IMR-90 (cell line): ENCODE results near the gene PSKH1. TPM values are rescaled to one million over a fixed set of nuclear protein-coding genes. Genes with fewer than 3 reads are reported as not detected.
A peak's percentile ranks its signal among the peaks of the same experiment; 100 is the strongest.

Experiments
- ATAC-seq: fragments of 200-7000 bp; cut with Tn5 transposase; 2 replicates; pipeline ENCODE4 v1.9.1; 2020; ENCODE audit warnings: low read depth, mild to moderate bottlenecking, moderate library complexity
- BruUV-seq: library from RNA; stranded (reverse); fragments of 400-500 nt; replicated peaks from 2 replicates; lab custom pipeline; 2021; lab: Mats Ljungman, UMichigan
- CTCF ChIA-PET: fragments of 300-600 bp; formaldehyde crosslinking; extraction: SDS; loops from one replicate; lab custom pipeline; 2021; ENCODE audit warnings: antibody characterized with exemption; lab: Yijun Ruan, JAX
- POLR2A ChIA-PET: fragments of 300-600 bp; sonication (Branson Sonifier 250); formaldehyde crosslinking; loops from one replicate; lab custom pipeline; 2022; ENCODE audit warnings: antibody characterized with exemption; ENCODE audit not compliant: unreplicated experiment; lab: Charles Lee
- DNase-seq: peaks from one replicate; pipeline ENCODE4 v3.0.0; 2013
- H2AFZ ChIP-seq: replicated peaks from 2 replicates; pipeline ENCODE3; 2013; ENCODE audit warnings: low read length, mild to moderate bottlenecking; ENCODE audit not compliant: poor library complexity
- H2AK5ac ChIP-seq: 2 replicates; pipeline ENCODE4 v1.6.1; 2013; ENCODE audit warnings: low read depth, low read length, inconsistent platforms
- H2AK9ac ChIP-seq: replicated peaks from 2 replicates; pipeline ENCODE3; 2013; ENCODE audit warnings: mild to moderate bottlenecking, low read depth, low read length, moderate library complexity; ENCODE audit not compliant: poor library complexity
- H2BK120ac ChIP-seq: 2 replicates; pipeline ENCODE4 v1.6.1; 2013; ENCODE audit warnings: low read depth, low read length, inconsistent platforms
- H2BK15ac ChIP-seq: 3 replicates; pipeline ENCODE4 v1.6.1; 2013; ENCODE audit warnings: low read depth, low read length, inconsistent platforms
- H2BK20ac ChIP-seq: 2 replicates; pipeline ENCODE4 v1.6.1; 2013; ENCODE audit warnings: low read depth, mild to moderate bottlenecking, inconsistent platforms, low read length, moderate library complexity
- H2BK5ac ChIP-seq: 2 replicates; pipeline ENCODE4 v1.6.1; 2013; ENCODE audit warnings: mild to moderate bottlenecking, low read depth, low read length, inconsistent platforms; ENCODE audit not compliant: poor library complexity, severe bottlenecking
- H3K14ac ChIP-seq: replicated peaks from 2 replicates; pipeline ENCODE4 v1.6.1; 2013; ENCODE audit warnings: low read depth, low read length, inconsistent platforms
- H3K18ac ChIP-seq: 2 replicates; pipeline ENCODE4 v1.6.1; 2013; ENCODE audit warnings: low read depth, low read length, control low read depth
- H3K23ac ChIP-seq: 2 replicates; pipeline ENCODE4 v1.6.1; 2013; ENCODE audit warnings: low read depth, low read length, inconsistent platforms
- H3K27ac ChIP-seq: 2 replicates; pipeline ENCODE4 v1.5.1; 2013; ENCODE audit warnings: mild to moderate bottlenecking, control low read depth, low read length; ENCODE audit not compliant: insufficient read depth
- H3K27me3 ChIP-seq: 2 replicates; pipeline ENCODE4 v1.6.1; 2013; ENCODE audit warnings: low read length; ENCODE audit not compliant: control insufficient read depth, insufficient read depth
- H3K36me3 ChIP-seq: 2 replicates; pipeline ENCODE4 v1.6.1; 2013; ENCODE audit warnings: low read length, mixed read lengths; ENCODE audit not compliant: control insufficient read depth, insufficient read depth
- H3K4ac ChIP-seq: 2 replicates; pipeline ENCODE4 v1.6.1; 2013; ENCODE audit warnings: low read depth, low read length, inconsistent platforms
- H3K4me1 ChIP-seq: 2 replicates; pipeline ENCODE4 v1.6.1; 2013; ENCODE audit warnings: low read length, mixed read lengths; ENCODE audit not compliant: control insufficient read depth, insufficient read depth
- H3K4me2 ChIP-seq: 2 replicates; pipeline ENCODE4 v1.6.1; 2013; ENCODE audit warnings: low read depth, mild to moderate bottlenecking, control low read depth, low read length, moderate library complexity
- H3K4me3 ChIP-seq: 2 replicates; pipeline ENCODE4 v1.5.1; 2013; ENCODE audit warnings: low read depth, mild to moderate bottlenecking, control low read depth, low read length, moderate library complexity; ENCODE audit not compliant: insufficient read depth
- H3K56ac ChIP-seq: 2 replicates; pipeline ENCODE4 v1.6.1; 2013; ENCODE audit warnings: low read length, inconsistent platforms; ENCODE audit not compliant: insufficient read depth; ENCODE audit errors: extremely low read depth
- H3K79me1 ChIP-seq, 2 experiments: 2 replicates each; pipeline ENCODE4 v1.6.1; 2013; ENCODE audit warnings: low read length in 2 of 2, inconsistent platforms in 1 of 2, low read depth in 1 of 2
- H3K9ac ChIP-seq: 2 replicates; pipeline ENCODE4 v1.6.1; 2013; ENCODE audit warnings: low read depth, low read length, control low read depth
- H3K9me1 ChIP-seq: 2 replicates; pipeline ENCODE4 v1.6.1; 2013; ENCODE audit warnings: low read length, inconsistent platforms; ENCODE audit not compliant: insufficient read depth
- H3K9me3 ChIP-seq: 2 replicates; pipeline ENCODE4 v1.6.1; 2013; ENCODE audit warnings: low read length; ENCODE audit not compliant: control insufficient read depth, insufficient read depth
- H4K20me1 ChIP-seq: 2 replicates; pipeline ENCODE4 v1.6.1; 2013; ENCODE audit warnings: low read length, inconsistent platforms; ENCODE audit not compliant: insufficient read depth
- H4K5ac ChIP-seq: 2 replicates; pipeline ENCODE4 v1.6.1; 2013; ENCODE audit warnings: mild to moderate bottlenecking, low read depth, low read length, control low read depth
- H4K8ac ChIP-seq, 2 experiments: 2 replicates each; pipeline ENCODE4 v1.6.1; 2013; ENCODE audit warnings: low read depth in 2 of 2, low read length in 2 of 2, control low read depth in 1 of 2, inconsistent platforms in 1 of 2
- H4K91ac ChIP-seq: 2 replicates; pipeline ENCODE4 v1.6.1; 2013; ENCODE audit warnings: low read depth, low read length, inconsistent platforms; ENCODE audit not compliant: insufficient read depth
- CEBPB ChIP-seq: IDR thresholded peaks from 2 replicates; pipeline ENCODE4 v1.6.1; 2012; ENCODE audit warnings: low read depth, low read length, improper control_type of control experiment
- CHD1 ChIP-seq: IDR thresholded peaks from 2 replicates; pipeline ENCODE4 v1.6.1; 2012; ENCODE audit warnings: low read depth, low read length, improper control_type of control experiment
- FOS ChIP-seq: fragments of 150-350 bp; IDR thresholded peaks from 2 replicates; pipeline ENCODE4 v1.6.1; 2016; ENCODE audit warnings: low read depth, low read length
- MAFK ChIP-seq: IDR thresholded peaks from 2 replicates; pipeline ENCODE4 v1.6.1; 2012; ENCODE audit warnings: low read depth, low read length, improper control_type of control experiment
- MAZ ChIP-seq: IDR thresholded peaks from 2 replicates; pipeline ENCODE4 v1.6.1; 2012; ENCODE audit warnings: low read depth, mild to moderate bottlenecking, low read length, improper control_type of control experiment, moderate library complexity, borderline replicate concordance
- MXI1 ChIP-seq: IDR thresholded peaks from 2 replicates; pipeline ENCODE4 v1.6.1; 2012; ENCODE audit warnings: low read depth, mild to moderate bottlenecking, low read length, moderate library complexity, borderline replicate concordance
- NFE2L2 ChIP-seq: fragments of 150-350 bp; IDR thresholded peaks from 2 replicates; pipeline ENCODE4 v1.6.1; 2016; ENCODE audit warnings: low read depth, mild to moderate bottlenecking, low read length
- RAD21 ChIP-seq: IDR thresholded peaks from 2 replicates; pipeline ENCODE4 v1.6.1; 2012; ENCODE audit warnings: low read length, improper control_type of control experiment
- RCOR1 ChIP-seq: IDR thresholded peaks from 2 replicates; pipeline ENCODE4 v1.6.1; 2012; ENCODE audit warnings: mild to moderate bottlenecking, low read length, improper control_type of control experiment; ENCODE audit not compliant: insufficient replicate concordance
- SMC3 ChIP-seq: fragments of 150-350 bp; IDR thresholded peaks from 2 replicates; pipeline ENCODE4 v1.6.1; 2016; ENCODE audit warnings: low read depth, mild to moderate bottlenecking, antibody characterized with exemption, low read length, moderate library complexity
- WGBS, 2 experiments: methylation state at CpG; one replicate each; pipeline versions ENCODE4 v1.1.5 to v1.1.7; 2013; ENCODE audit warnings: missing lambda C conversion rate in 2 of 2; ENCODE audit not compliant: insufficient read length in 1 of 2; ENCODE audit errors: extremely low coverage in 2 of 2; 5-methylcytosine and 5-hydroxymethylcytosine counted together
- dilution Hi-C: fragments of 300-500 bp; cut with HindIII; formaldehyde crosslinking; loops from one replicate; pipeline ENCODE4 v1.14.3; 2018; ENCODE audit warnings: low sequenced_read_pairs; ENCODE audit not compliant: unreplicated experiment
- in situ Hi-C: fragments of 300-500 bp; cut with MboI; formaldehyde crosslinking; loops from 3 replicates; pipeline ENCODE4 v1.14.3; 2019; ENCODE audit warnings: low sequenced_read_pairs, inconsistent platforms, mixed read lengths
- intact Hi-C: fragments of 100-400 bp; cut with micrococcal nuclease; formaldehyde crosslinking; loops from 2 replicates; pipeline ENCODE4 v1.10.0; 2022
- polyA plus RNA-seq, 3 experiments: library from polyadenylated mRNA; depleted of rRNA; stranded (reverse); fragments of >200 nt; gene quantifications; 2 replicates each; pipeline ENCODE4 v1.2.3, GENCODE V29; 2012; ENCODE audit warnings: low replicate concordance in 1 of 3
- total RNA-seq: library from RNA; depleted of rRNA; stranded (reverse); fragments of >200 nt; gene quantifications from 2 replicates; pipeline ENCODE4 v1.2.3, GENCODE V29; 2012
- TF ChIP-seq, protein P1 (sequence below): fragments of 150-350 bp; IDR thresholded peaks from 2 replicates; pipeline ENCODE4 v1.6.1; 2017; ENCODE audit warnings: mild to moderate bottlenecking, antibody characterized with exemption, low read length, low read depth
- TF ChIP-seq, protein P2 (sequence below): conservative IDR thresholded peaks from 2 replicates; pipeline ENCODE4 v1.5.1; 2012; ENCODE audit warnings: mild to moderate bottlenecking, low read depth, low read length, improper control_type of control experiment
- TF ChIP-seq, protein P3 (sequence below): fragments of 150-350 bp; IDR thresholded peaks from 2 replicates; pipeline ENCODE4 v1.6.1; 2016; ENCODE audit warnings: low read depth, mild to moderate bottlenecking, low read length, moderate library complexity, borderline replicate concordance

The PSKH1 gene
- total and polyA plus RNA-seq, 2 of the 4 experiments (the other 2 are of a cell fraction) = 11.5 to 26.7 TPM

DNA sequence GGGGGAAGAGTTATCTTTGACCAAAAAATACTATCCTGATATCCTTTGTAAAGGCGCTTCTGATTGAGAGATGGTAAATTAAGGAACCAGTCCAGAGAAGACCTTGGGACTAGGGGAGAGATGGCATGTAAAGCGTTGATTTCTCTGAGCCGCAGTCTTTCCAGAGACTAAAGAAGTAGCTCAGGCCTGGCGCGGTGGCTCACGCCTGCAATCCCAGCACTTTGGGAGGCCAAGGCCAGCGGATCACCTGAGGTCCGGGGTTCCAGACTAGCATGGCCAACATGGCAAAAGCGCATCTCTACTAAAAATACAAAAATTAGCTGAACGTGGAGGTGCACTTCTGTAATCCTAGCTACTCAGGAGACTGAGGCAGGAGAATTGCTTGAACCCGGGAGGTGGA, 44.9 kb upstream of the PSKH1 start:
- H3K18ac ChIP-seq = no peak overlapping the region
- 97% methylated on average over 6 of the region's 11 CpGs; no CpG with 5 or more reads in 1 of the 2 experiments for WGBS, 2 experiments
- H3K9me3 ChIP-seq = no peaks in the 10 kb centered on the region
- peak overlapping the region; percentile 94; the same call in 1 of the 2 replicates for H3K27ac ChIP-seq
- H4K91ac ChIP-seq = no peak overlapping the region
- H3K9me1 ChIP-seq = peaks cover 19% of the 10 kb centered on the region
- POLR2A ChIA-PET = no interaction called here
- dilution Hi-C loops = no loop called here
- BruUV-seq = no TSS peak
- H2AK9ac ChIP-seq = peak overlapping the region; percentile 67
- H3K36me3 ChIP-seq = 0 out of 2 replicates have a peak, but pooled peaks cover 2% of the 10 kb centered on the region
- peak overlapping the region; percentile 90 for H3K4ac ChIP-seq
- H3K14ac ChIP-seq = peak overlapping the region; percentile 89; the same call in 1 of the 2 replicates
- TF ChIP-seq RAD21 (no peak), SMC3 (no peak), CHD1 (no peak), FOS (no peak), MAZ (no peak), MAFK (no peak), NFE2L2 (no peak), RCOR1 (no peak), MXI1 (no peak), CEBPB (no peak)
- TF ChIP-seq, protein P1, sequence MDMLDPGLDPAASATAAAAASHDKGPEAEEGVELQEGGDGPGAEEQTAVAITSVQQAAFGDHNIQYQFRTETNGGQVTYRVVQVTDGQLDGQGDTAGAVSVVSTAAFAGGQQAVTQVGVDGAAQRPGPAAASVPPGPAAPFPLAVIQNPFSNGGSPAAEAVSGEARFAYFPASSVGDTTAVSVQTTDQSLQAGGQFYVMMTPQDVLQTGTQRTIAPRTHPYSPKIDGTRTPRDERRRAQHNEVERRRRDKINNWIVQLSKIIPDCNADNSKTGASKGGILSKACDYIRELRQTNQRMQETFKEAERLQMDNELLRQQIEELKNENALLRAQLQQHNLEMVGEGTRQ = no peak
- TF ChIP-seq, protein P2, sequence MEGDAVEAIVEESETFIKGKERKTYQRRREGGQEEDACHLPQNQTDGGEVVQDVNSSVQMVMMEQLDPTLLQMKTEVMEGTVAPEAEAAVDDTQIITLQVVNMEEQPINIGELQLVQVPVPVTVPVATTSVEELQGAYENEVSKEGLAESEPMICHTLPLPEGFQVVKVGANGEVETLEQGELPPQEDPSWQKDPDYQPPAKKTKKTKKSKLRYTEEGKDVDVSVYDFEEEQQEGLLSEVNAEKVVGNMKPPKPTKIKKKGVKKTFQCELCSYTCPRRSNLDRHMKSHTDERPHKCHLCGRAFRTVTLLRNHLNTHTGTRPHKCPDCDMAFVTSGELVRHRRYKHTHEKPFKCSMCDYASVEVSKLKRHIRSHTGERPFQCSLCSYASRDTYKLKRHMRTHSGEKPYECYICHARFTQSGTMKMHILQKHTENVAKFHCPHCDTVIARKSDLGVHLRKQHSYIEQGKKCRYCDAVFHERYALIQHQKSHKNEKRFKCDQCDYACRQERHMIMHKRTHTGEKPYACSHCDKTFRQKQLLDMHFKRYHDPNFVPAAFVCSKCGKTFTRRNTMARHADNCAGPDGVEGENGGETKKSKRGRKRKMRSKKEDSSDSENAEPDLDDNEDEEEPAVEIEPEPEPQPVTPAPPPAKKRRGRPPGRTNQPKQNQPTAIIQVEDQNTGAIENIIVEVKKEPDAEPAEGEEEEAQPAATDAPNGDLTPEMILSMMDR = no peak
- TF ChIP-seq, protein P3, sequence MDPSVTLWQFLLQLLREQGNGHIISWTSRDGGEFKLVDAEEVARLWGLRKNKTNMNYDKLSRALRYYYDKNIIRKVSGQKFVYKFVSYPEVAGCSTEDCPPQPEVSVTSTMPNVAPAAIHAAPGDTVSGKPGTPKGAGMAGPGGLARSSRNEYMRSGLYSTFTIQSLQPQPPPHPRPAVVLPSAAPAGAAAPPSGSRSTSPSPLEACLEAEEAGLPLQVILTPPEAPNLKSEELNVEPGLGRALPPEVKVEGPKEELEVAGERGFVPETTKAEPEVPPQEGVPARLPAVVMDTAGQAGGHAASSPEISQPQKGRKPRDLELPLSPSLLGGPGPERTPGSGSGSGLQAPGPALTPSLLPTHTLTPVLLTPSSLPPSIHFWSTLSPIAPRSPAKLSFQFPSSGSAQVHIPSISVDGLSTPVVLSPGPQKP = no peak
- CTCF ChIA-PET = interaction anchor here (0.9 kb wide), 1 partner anchor 32 kb away, joined by 3 read pairs; no protein-coding TSS in a partner anchor
- peak overlapping the region; percentile 95 for H3K9ac ChIP-seq
- ATAC-seq (no peak), DNase-seq (no peak)
- peak overlapping the region; percentile 72; the same call in 1 of the 2 replicates for H3K56ac ChIP-seq
- peak overlapping the region; percentile 53 for H3K4me3 ChIP-seq
- H2AFZ ChIP-seq = no peak overlapping the region
- intact Hi-C loops = no loop called here
- H3K4me1 ChIP-seq = peaks cover 13% of the 10 kb centered on the region
- no peak overlapping the region for H4K5ac ChIP-seq
- no peak overlapping the region for H2BK20ac ChIP-seq
- peak overlapping the region; percentile 63; the same call in 1 of the 2 replicates for H2AK5ac ChIP-seq
- H2BK5ac ChIP-seq = peak overlapping the region; percentile 78
- H3K23ac ChIP-seq = 0 out of 2 replicates have a peak overlapping the region, but pooled peaks have one; percentile 45
- H3K4me2 ChIP-seq = peak overlapping the region; percentile 84
- no peaks in the 10 kb centered on the region for H3K27me3 ChIP-seq
- in situ Hi-C loops = no loop called here
- peaks cover 56% of the 10 kb centered on the region for H4K20me1 ChIP-seq
- no peak overlapping the region for H2BK120ac ChIP-seq
- H2BK15ac ChIP-seq = no peak overlapping the region
- peaks cover 26 to 64% of the 10 kb centered on the region in 2 experiments for H3K79me1 ChIP-seq
- no peak overlapping the region; a peak in 2 of 4 replicates for H4K8ac ChIP-seq
